MCF 10A (cell line): Measurements from ENCODE around the gene MTUS2. TPM values are rescaled to one million over a fixed set of nuclear protein-coding genes. Genes with fewer than 3 reads are reported as not detected.

ENCODE experiments used
- BruUV-seq: library from RNA; stranded (reverse); fragments of 400-500 nt; replicated peaks from 2 replicates; lab custom pipeline; 2021; lab: Mats Ljungman, UMichigan
- CTCF ChIA-PET: fragments of 300-600 bp; sonication (Branson Sonifier 250); formaldehyde crosslinking; extraction: SDS; loops from one replicate; lab custom pipeline; 2021; ENCODE audit warnings: antibody characterized with exemption, inconsistent platforms; lab: Yijun Ruan, JAX
- POLR2A ChIA-PET: fragments of 300-600, 350-650 bp; sonication (Branson Sonifier 250); formaldehyde crosslinking; extraction: SDS; loops from one replicate; lab custom pipeline; 2020; ENCODE audit warnings: antibody characterized with exemption, inconsistent platforms; lab: Yijun Ruan, JAX
- DNase-seq: peaks from one replicate; pipeline ENCODE4 v3.0.0-alpha.2; 2018; ENCODE audit not compliant: unreplicated experiment
- H3K27ac Mint-ChIP-seq: one replicate; pipeline ENCODE4 v1.8.0; 2022; ENCODE audit warnings: mild to moderate bottlenecking, low read depth, mixed read lengths; ENCODE audit not compliant: unreplicated experiment
- H3K27me3 Mint-ChIP-seq: one replicate; pipeline ENCODE4 v1.8.0; 2022; ENCODE audit warnings: mixed read lengths; ENCODE audit not compliant: insufficient read depth, unreplicated experiment
- H3K36me3 Mint-ChIP-seq: one replicate; pipeline ENCODE4 v1.8.0; 2022; ENCODE audit warnings: mild to moderate bottlenecking, moderate library complexity, mixed read lengths; ENCODE audit not compliant: insufficient read depth, unreplicated experiment
- H3K4me1 Mint-ChIP-seq: one replicate; pipeline ENCODE4 v1.8.0; 2022; ENCODE audit warnings: mixed read lengths; ENCODE audit not compliant: insufficient read depth, unreplicated experiment
- H3K4me3 Mint-ChIP-seq: one replicate; pipeline ENCODE4 v1.8.0; 2022; ENCODE audit warnings: mild to moderate bottlenecking, moderate library complexity, mixed read lengths; ENCODE audit not compliant: unreplicated experiment
- H3K9me3 Mint-ChIP-seq: one replicate; pipeline ENCODE4 v1.8.0; 2022; ENCODE audit warnings: mixed read lengths; ENCODE audit not compliant: unreplicated experiment
- intact Hi-C: fragments of 100-400 bp; cut with micrococcal nuclease; formaldehyde crosslinking; loops from 2 replicates; pipeline ENCODE4 v1.14.1; 2022
- total RNA-seq: library from RNA; stranded (reverse); gene quantifications from 2 replicates; pipeline ENCODE4 v1.2.3, GENCODE V29; 2022
- TF ChIP-seq, protein P1 (sequence below): fragments of 200-600 bp; IDR thresholded peaks from one replicate; pipeline ENCODE4 v1.8.0; 2022; ENCODE audit warnings: antibody characterized with exemption, mild to moderate bottlenecking; ENCODE audit not compliant: unreplicated experiment

Gene MTUS2
- total RNA-seq, 1 experiment from 2014 or later = not detected

- POLR2A ChIA-PET = no interaction called here
- intact Hi-C loops = no loop called here
- Mint-ChIP-seq H3K27me3 (no peaks in the 10 kb centered on the region), H3K4me3 (no peak overlapping the region), H3K4me1 (no peaks in the 10 kb centered on the region), H3K27ac (no peak overlapping the region), H3K9me3 (peaks cover 58% of the 10 kb centered on the region), H3K36me3 (no peaks in the 10 kb centered on the region)
- no peak for DNase-seq
- TF ChIP-seq, protein P1, sequence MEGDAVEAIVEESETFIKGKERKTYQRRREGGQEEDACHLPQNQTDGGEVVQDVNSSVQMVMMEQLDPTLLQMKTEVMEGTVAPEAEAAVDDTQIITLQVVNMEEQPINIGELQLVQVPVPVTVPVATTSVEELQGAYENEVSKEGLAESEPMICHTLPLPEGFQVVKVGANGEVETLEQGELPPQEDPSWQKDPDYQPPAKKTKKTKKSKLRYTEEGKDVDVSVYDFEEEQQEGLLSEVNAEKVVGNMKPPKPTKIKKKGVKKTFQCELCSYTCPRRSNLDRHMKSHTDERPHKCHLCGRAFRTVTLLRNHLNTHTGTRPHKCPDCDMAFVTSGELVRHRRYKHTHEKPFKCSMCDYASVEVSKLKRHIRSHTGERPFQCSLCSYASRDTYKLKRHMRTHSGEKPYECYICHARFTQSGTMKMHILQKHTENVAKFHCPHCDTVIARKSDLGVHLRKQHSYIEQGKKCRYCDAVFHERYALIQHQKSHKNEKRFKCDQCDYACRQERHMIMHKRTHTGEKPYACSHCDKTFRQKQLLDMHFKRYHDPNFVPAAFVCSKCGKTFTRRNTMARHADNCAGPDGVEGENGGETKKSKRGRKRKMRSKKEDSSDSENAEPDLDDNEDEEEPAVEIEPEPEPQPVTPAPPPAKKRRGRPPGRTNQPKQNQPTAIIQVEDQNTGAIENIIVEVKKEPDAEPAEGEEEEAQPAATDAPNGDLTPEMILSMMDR = no peak
- CTCF ChIA-PET = no interaction called here
- BruUV-seq = no TSS peak
Measured at GRCh38 chr13:28918030-28918429, 97.9 kb downstream of the MTUS2 start.

- Mint-ChIP-seq H3K27me3 (no peaks in the 10 kb centered on the region), H3K4me3 (no peak overlapping the region), H3K36me3 (peaks cover 4% of the 10 kb centered on the region), H3K4me1 (no peaks in the 10 kb centered on the region), H3K27ac (no peak overlapping the region), H3K9me3 (peaks cover 38% of the 10 kb centered on the region)
- no TSS peak for BruUV-seq
- ChIA-PET POLR2A (no interaction called here), CTCF (no interaction called here)
- DNase-seq = no peak
- TF ChIP-seq, protein P1 = no peak
- intact Hi-C loops = no loop called here
Measured at GRCh38 chr13:28922341-28922740, 102.2 kb downstream of the MTUS2 start.

DNA sequence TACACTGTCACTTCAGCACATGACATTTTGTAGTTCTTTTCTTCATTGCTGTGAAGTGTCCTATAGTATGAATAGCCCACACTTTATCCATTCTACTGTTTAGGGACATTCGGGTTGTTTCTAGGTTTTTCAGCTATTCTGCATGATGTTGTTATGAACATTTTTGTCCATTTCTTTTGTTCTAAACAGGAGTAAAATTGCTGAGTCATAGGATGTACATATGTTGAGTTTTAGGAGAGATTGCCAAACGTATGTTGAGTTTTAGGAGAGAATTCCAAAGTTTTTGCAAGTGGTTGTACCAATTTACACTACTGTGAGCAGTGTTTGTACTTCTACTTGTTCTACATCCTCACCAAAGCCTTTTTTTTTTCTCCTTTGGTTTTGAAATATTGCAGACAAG is 115.0 kb downstream of the MTUS2 start:
- ChIA-PET POLR2A (no interaction called here), CTCF (no interaction called here)
- Mint-ChIP-seq H3K9me3 (peaks cover 20% of the 10 kb centered on the region), H3K27me3 (no peaks in the 10 kb centered on the region), H3K27ac (no peak overlapping the region), H3K4me3 (no peak overlapping the region), H3K36me3 (no peaks in the 10 kb centered on the region), H3K4me1 (no peaks in the 10 kb centered on the region)
- BruUV-seq = no TSS peak
- intact Hi-C loops = no loop called here
- no peak for DNase-seq
- TF ChIP-seq, protein P1 = no peak

- DNase-seq = no peak
- Mint-ChIP-seq H3K4me3 (no peak overlapping the region), H3K27me3 (no peaks in the 10 kb centered on the region), H3K4me1 (no peaks in the 10 kb centered on the region), H3K9me3 (peaks cover 12% of the 10 kb centered on the region), H3K27ac (no peak overlapping the region), H3K36me3 (no peaks in the 10 kb centered on the region)
- BruUV-seq = no TSS peak
- intact Hi-C loops = no loop called here
- ChIA-PET CTCF (interaction anchor here (0.6 kb wide), 1 partner anchor 322 kb away, joined by 3 read pairs; no protein-coding TSS in a partner anchor), POLR2A (no interaction called here)
- TF ChIP-seq, protein P1 = no peak
Measured at GRCh38 chr13:28942906-28943305, 122.8 kb downstream of the MTUS2 start.
